Glutamatergic neuron (in vitro differentiated cells): ENCODE results near the gene DIS3L. TPM values are rescaled to one million over a fixed set of nuclear protein-coding genes. Genes with fewer than 3 reads are reported as not detected.
"Not testable (repeated sequence)": the region's sequence is repeated elsewhere in the genome, so short reads cannot be mapped to it uniquely, and the experiment has no call there.

Experiments
- DNase-seq: peaks from one replicate; pipeline ENCODE4 v3.0.0; 2022
- H3K27ac Mint-ChIP-seq: one replicate; pipeline ENCODE4 v1.8.0; 2020; ENCODE audit warnings: mild to moderate bottlenecking, mixed read lengths, inconsistent platforms; ENCODE audit not compliant: unreplicated experiment
- H3K27me3 Mint-ChIP-seq: one replicate; pipeline ENCODE4 v1.8.0; 2020; ENCODE audit warnings: mild to moderate bottlenecking, moderate library complexity, mixed read lengths, inconsistent platforms; ENCODE audit not compliant: unreplicated experiment
- H3K36me3 Mint-ChIP-seq: one replicate; pipeline ENCODE4 v1.8.0; 2020; ENCODE audit warnings: mild to moderate bottlenecking, mixed read lengths, inconsistent platforms; ENCODE audit not compliant: unreplicated experiment
- H3K4me1 Mint-ChIP-seq: one replicate; pipeline ENCODE4 v1.8.0; 2020; ENCODE audit warnings: mild to moderate bottlenecking, low read depth, mixed read lengths, inconsistent platforms; ENCODE audit not compliant: unreplicated experiment
- H3K4me3 Mint-ChIP-seq: one replicate; pipeline ENCODE4 v1.8.0; 2020; ENCODE audit warnings: mild to moderate bottlenecking, mixed read lengths, inconsistent platforms; ENCODE audit not compliant: unreplicated experiment
- H3K9me3 Mint-ChIP-seq: one replicate; pipeline ENCODE4 v1.8.0; 2020; ENCODE audit warnings: mild to moderate bottlenecking, moderate library complexity, mixed read lengths, inconsistent platforms; ENCODE audit not compliant: unreplicated experiment
- total RNA-seq: library from RNA; stranded (reverse); fragmentation: NEBNext Ultra II Directional; extraction: Animal tissue kit (Norgen Biotek cat#: 25700); gene quantifications from one replicate; pipeline ENCODE4 v1.2.1, GENCODE V29; 2021; ENCODE audit not compliant: unreplicated experiment
- TF ChIP-seq, protein P1 (sequence below): fragments of 200-600 bp; sonication (generic); IDR thresholded peaks from one replicate; pipeline ENCODE4 v1.5.0; 2021; ENCODE audit not compliant: partially characterized antibody, unreplicated experiment

DIS3L gene
- total RNA-seq, 1 donor from 2014 or later: 6.0 TPM

DNA sequence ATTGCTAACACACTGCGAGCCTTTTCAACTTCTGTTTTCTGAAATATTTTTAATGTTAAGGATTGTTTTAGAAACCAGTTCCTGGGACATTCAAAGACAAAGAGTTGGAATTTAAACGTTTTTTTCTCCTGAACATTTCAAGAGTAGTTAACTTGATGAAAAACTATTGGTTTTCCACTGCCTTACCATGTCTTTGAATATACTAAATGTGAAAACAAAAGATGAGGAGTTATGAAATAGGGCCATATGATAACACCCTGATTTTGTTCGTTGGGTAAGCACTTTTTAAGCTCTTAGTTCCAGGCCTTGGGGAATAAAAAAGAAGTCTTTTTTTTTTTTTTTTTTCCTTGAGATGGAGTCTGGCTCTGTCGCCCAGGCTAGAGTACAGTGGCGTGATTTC lies 2.8 kb downstream of the DIS3L start:
- peaks cover 3% of the 10 kb centered on the region for H3K36me3 Mint-ChIP-seq
- peaks cover 5% of the 10 kb centered on the region for H3K27me3 Mint-ChIP-seq
- H3K4me3 Mint-ChIP-seq: no peak overlapping the region
- no peak overlapping the region for H3K27ac Mint-ChIP-seq
- DNase-seq: no peak
- TF ChIP-seq, protein P1, sequence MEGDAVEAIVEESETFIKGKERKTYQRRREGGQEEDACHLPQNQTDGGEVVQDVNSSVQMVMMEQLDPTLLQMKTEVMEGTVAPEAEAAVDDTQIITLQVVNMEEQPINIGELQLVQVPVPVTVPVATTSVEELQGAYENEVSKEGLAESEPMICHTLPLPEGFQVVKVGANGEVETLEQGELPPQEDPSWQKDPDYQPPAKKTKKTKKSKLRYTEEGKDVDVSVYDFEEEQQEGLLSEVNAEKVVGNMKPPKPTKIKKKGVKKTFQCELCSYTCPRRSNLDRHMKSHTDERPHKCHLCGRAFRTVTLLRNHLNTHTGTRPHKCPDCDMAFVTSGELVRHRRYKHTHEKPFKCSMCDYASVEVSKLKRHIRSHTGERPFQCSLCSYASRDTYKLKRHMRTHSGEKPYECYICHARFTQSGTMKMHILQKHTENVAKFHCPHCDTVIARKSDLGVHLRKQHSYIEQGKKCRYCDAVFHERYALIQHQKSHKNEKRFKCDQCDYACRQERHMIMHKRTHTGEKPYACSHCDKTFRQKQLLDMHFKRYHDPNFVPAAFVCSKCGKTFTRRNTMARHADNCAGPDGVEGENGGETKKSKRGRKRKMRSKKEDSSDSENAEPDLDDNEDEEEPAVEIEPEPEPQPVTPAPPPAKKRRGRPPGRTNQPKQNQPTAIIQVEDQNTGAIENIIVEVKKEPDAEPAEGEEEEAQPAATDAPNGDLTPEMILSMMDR: no peak
- peaks cover 7% of the 10 kb centered on the region for H3K9me3 Mint-ChIP-seq
- H3K4me1 Mint-ChIP-seq: peaks cover 5% of the 10 kb centered on the region

DNA sequence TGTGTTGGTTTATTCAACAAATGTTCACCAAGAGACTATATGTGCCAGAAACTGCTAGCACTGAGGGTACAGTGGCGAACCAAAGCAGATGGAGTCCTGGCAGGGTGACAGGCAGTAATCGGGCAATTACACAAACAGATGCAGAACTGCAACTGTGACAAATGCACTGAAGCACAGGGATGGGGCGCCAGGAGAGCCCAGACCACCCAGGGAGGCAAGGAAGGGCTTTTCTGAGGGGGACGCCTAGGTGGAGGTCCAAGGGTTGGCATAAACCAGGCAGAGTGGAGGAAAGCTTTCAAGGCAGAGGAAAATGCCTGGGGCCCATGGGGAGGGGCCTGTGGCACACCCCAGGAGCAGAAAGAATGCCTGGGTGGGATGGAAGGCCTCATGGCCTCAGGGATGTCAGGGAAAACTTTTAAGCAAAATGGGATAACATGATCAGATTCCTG lies 5.5 kb downstream of the DIS3L start:
- peaks cover 3% of the 10 kb centered on the region for H3K36me3 Mint-ChIP-seq
- H3K4me1 Mint-ChIP-seq: peaks cover 5% of the 10 kb centered on the region
- peaks cover 7% of the 10 kb centered on the region for H3K9me3 Mint-ChIP-seq
- no peak for DNase-seq
- peak overlapping the region; percentile 41 for H3K27ac Mint-ChIP-seq
- no peak overlapping the region for H3K4me3 Mint-ChIP-seq
- peaks cover 5% of the 10 kb centered on the region for H3K27me3 Mint-ChIP-seq
- TF ChIP-seq, protein P1: no peak

DNA sequence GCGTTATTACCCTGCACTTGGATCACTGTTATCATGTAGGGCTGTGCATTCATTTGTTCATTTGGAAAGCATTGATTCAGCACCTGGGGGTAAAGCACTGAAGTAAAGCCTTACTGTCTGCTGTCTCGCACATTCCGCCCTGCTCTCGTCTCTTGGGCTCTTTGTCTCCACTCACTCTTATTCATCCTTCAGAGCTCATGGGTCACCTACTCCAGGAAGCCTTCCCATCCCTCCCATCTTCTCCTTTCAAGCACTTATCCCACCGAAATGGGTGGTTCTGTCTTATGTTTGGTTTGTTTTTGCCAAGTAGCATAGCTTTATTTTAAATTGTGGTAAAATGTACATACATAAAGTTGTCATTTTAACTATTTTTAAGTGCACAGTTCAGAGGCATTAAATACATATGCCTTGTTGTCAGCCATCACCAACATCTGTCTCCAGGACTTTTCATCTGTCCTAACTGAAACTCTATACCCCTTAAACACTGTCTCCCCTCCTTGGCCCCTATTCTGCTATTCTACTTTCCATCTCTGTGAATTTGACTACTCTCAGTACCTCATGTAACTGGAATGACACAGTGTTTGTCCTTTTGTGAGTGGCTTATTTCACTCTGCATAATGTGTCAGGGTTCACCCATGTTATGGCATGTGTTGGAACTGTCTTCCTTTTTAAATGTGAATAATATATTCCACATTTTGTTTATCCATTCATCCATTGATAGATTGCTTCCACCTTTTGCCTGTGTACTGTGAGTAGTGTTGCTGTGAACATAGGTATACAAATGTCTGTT lies 9.3 kb downstream of the DIS3L start:
- H3K27ac Mint-ChIP-seq: no peak overlapping the region
- DNase-seq: no peak
- no peak overlapping the region for H3K4me3 Mint-ChIP-seq
- H3K4me1 Mint-ChIP-seq: peaks cover 5% of the 10 kb centered on the region
- H3K9me3 Mint-ChIP-seq: peaks cover 4% of the 10 kb centered on the region
- TF ChIP-seq, protein P1: no peak
- H3K36me3 Mint-ChIP-seq: peaks cover 3% of the 10 kb centered on the region
- peaks cover 1% of the 10 kb centered on the region for H3K27me3 Mint-ChIP-seq

DNA sequence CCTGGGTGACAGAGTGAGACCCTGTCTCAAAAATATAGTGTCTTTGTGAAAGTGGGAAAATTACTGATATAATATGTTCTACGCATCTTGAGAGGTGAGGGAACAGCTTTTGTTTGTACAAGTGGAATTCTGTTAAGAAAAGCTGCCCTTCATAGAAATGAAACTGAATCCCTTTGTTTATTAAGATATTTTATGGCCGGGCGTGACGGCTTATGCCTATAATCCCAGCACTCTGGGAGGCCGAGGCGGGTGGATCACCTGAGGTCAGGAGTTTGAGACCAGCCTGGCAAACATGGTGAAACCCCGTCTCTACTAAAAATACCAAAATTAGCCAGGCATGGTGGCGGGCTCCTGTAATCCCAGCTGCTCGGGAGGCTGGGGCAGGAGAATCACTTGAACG lies 11.1 kb downstream of the DIS3L start:
- H3K36me3 Mint-ChIP-seq, H3K4me3 Mint-ChIP-seq, DNase-seq, H3K27ac Mint-ChIP-seq, H3K4me1 Mint-ChIP-seq, H3K27me3 Mint-ChIP-seq, H3K9me3 Mint-ChIP-seq: not testable (repeated sequence)

DNA sequence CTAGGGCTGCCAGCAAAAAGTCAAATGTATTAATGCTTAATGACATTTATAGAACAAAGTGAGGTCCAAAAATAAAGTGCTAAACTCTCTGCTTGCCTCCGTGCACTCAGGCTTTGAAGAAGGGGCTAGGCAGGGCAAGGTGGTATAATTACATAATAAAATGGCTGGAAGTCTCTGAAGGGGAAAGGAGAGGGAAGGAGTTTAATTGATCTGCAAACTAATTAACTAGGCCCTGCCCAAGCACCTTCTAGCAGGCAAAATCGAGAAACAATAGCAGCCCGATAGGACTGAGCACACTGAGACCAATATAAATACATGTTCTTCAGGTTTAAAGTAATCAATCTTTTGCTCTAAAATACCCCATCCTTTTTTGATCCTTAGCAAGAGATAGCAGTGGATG lies 13.0 kb downstream of the DIS3L start:
- DNase-seq: no peak
- H3K9me3 Mint-ChIP-seq: no peaks in the 10 kb centered on the region
- no peaks in the 10 kb centered on the region for H3K4me1 Mint-ChIP-seq
- H3K27ac Mint-ChIP-seq: no peak overlapping the region
- H3K36me3 Mint-ChIP-seq: no peaks in the 10 kb centered on the region
- H3K4me3 Mint-ChIP-seq: no peak overlapping the region
- H3K27me3 Mint-ChIP-seq: peaks cover 1% of the 10 kb centered on the region
- TF ChIP-seq, protein P1: no peak
